Small intestine (tissue), 7 donors: ENCODE measurements around the gene CACNA2D3. TPM values are rescaled to one million over a fixed set of nuclear protein-coding genes. Genes with fewer than 3 reads are reported as not detected.

Source experiments
- DNase-seq, 2 donors: peaks; one replicate each; pipeline versions ENCODE4 v3.0.0 to v3.0.0-alpha.2; 2013
- FAIRE-seq: peaks from 2 replicates; lab custom pipeline; 2012; peaks lifted over from hg19 to GRCh38; lab: Jason Lieb, UNC
- H3K27ac ChIP-seq, 3 donors: one replicate each; pipeline ENCODE4 v1.5.1; 2013; ENCODE audit warnings: low read length in 2 of 3, mild to moderate bottlenecking in 2 of 3, control low read depth in 1 of 3, inconsistent platforms in 1 of 3, low read depth in 1 of 3, moderate library complexity in 1 of 3
- H3K27me3 ChIP-seq, 3 donors: one replicate each; pipeline ENCODE4 v1.6.1; 2013; ENCODE audit warnings: low read length in 3 of 3, inconsistent platforms in 1 of 3; ENCODE audit not compliant: control insufficient read depth in 3 of 3, insufficient read depth in 3 of 3
- H3K36me3 ChIP-seq, 3 donors: one replicate each; pipeline ENCODE4 v1.6.1; 2013; ENCODE audit warnings: low read length in 3 of 3, inconsistent platforms in 1 of 3, low read depth in 1 of 3, mild to moderate bottlenecking in 1 of 3, moderate library complexity in 1 of 3; ENCODE audit not compliant: control insufficient read depth in 3 of 3, insufficient read depth in 2 of 3
- H3K4me1 ChIP-seq, 3 donors: one replicate each; pipeline ENCODE4 v1.6.1; 2013; ENCODE audit warnings: low read length in 2 of 3, inconsistent platforms in 1 of 3, low read depth in 1 of 3, mild to moderate bottlenecking in 1 of 3, moderate library complexity in 1 of 3; ENCODE audit not compliant: control insufficient read depth in 3 of 3, insufficient read depth in 2 of 3
- H3K4me3 ChIP-seq, 3 donors: one replicate each; pipeline ENCODE4 v1.5.1; 2013; ENCODE audit warnings: low read length in 3 of 3, control low read depth in 1 of 3, inconsistent platforms in 1 of 3, low read depth in 1 of 3, mild to moderate bottlenecking in 1 of 3, moderate library complexity in 1 of 3
- H3K9me3 ChIP-seq, 2 donors: one replicate each; pipeline ENCODE4 v1.6.1; 2013; ENCODE audit warnings: low read depth in 1 of 2, low read length in 1 of 2; ENCODE audit not compliant: control insufficient read depth in 2 of 2, insufficient read depth in 1 of 2
- WGBS, 3 donors: extraction: QIAGEN DNeasy Blood & Tissue Kit; methylation state at CpG; one replicate each; pipeline ENCODE4 v1.1.7; 2013; 5-methylcytosine and 5-hydroxymethylcytosine counted together
- polyA plus RNA-seq, 4 donors: library from polyadenylated mRNA; stranded (reverse) in 3 of 4; unstranded in 1 of 4; fragments of 200-250 nt in 3 of 4; fragments of 120-200 nt in 1 of 4; gene quantifications; one replicate each; pipeline versions ENCODE4 v1.2.1 to v1.2.3, GENCODE V29; 2013
- donor health status: healthy with polysubstance abuse.
- donor health status: control.
- donor health status: control.
- donor health status: Bipolar disorder and iron deficiency.
- donor health status: healthy.

The CACNA2D3 gene
- polyA plus RNA-seq, 4 donors: 0.27 to 0.61 TPM; not detected in 2

GRCh38 chr3:54713455-54713854, 591.1 kb downstream of the CACNA2D3 start:
- Histone ChIP-seq H3K4me3 (no peak overlapping the region), H3K27ac (no peak overlapping the region), H3K9me3 (no peaks in the 10 kb centered on the region), H3K4me1 (peaks cover 0 to 4% (median 2%) of the 10 kb centered on the region in 3 donors), H3K36me3 (no peaks in the 10 kb centered on the region), H3K27me3 (no peaks in the 10 kb centered on the region)
- no peak for FAIRE-seq
- no peak for DNase-seq
- 47 to 86% (median 71%) methylated on average over 3 of the region's 3 CpGs for WGBS, 3 donors

- no peak overlapping the region for H3K27ac ChIP-seq
- H3K36me3 ChIP-seq: no peaks in the 10 kb centered on the region
- 80 to 89% (median 81%) methylated on average over 5 of the region's 5 CpGs for WGBS, 3 donors
- DNase-seq (no peak), FAIRE-seq (no peak)
- H3K27me3 ChIP-seq: no peaks in the 10 kb centered on the region
- no peak overlapping the region for H3K4me3 ChIP-seq
- no peaks in the 10 kb centered on the region for H3K9me3 ChIP-seq
- H3K4me1 ChIP-seq: peaks cover 0 to 4% (median 2%) of the 10 kb centered on the region in 3 donors
These were observed 591.7 kb downstream of the CACNA2D3 start for GRCh38 chr3:54714035-54714434.

- Histone ChIP-seq H3K36me3 (no peaks in the 10 kb centered on the region), H3K27me3 (no peaks in the 10 kb centered on the region), H3K9me3 (no peaks in the 10 kb centered on the region), H3K4me3 (no peak overlapping the region), H3K27ac (no peak overlapping the region), H3K4me1 (no peaks in the 10 kb centered on the region)
- DNase-seq: no peak
- FAIRE-seq: no peak
- 93 to 97% (median 94%) methylated on average over 18 of the region's 18 CpGs for WGBS, 3 donors
These were observed 595.2 kb downstream of the CACNA2D3 start for GRCh38 chr3:54717506-54717905.

- Histone ChIP-seq H3K9me3 (no peaks in the 10 kb centered on the region), H3K27me3 (no peaks in the 10 kb centered on the region), H3K4me3 (no peak overlapping the region), H3K4me1 (no peaks in the 10 kb centered on the region), H3K27ac (no peak overlapping the region), H3K36me3 (no peaks in the 10 kb centered on the region)
- 84 to 93% (median 86%) methylated on average over 1 of the region's 1 CpG for WGBS, 3 donors
- FAIRE-seq (no peak), DNase-seq (no peak)
These were observed 597.6 kb downstream of the CACNA2D3 start for GRCh38 chr3:54719914-54720313.

- Histone ChIP-seq H3K36me3 (no peaks in the 10 kb centered on the region), H3K9me3 (no peaks in the 10 kb centered on the region), H3K4me1 (no peaks in the 10 kb centered on the region), H3K27me3 (no peaks in the 10 kb centered on the region), H3K27ac (no peak overlapping the region), H3K4me3 (no peak overlapping the region)
- no peak for FAIRE-seq
- 81 to 86% (median 84%) methylated on average over 1 of the region's 1 CpG for WGBS, 3 donors
- no peak for DNase-seq
These were observed 598.3 kb downstream of the CACNA2D3 start for GRCh38 chr3:54720604-54721003.

GRCh38 chr3:54731732-54732445, 609.5 kb downstream of the CACNA2D3 start:
- DNase-seq: no peak
- H3K36me3 ChIP-seq: no peaks in the 10 kb centered on the region
- 71 to 87% (median 83%) methylated on average over 10 of the region's 10 CpGs for WGBS, 3 donors
- no peak overlapping the region for H3K4me3 ChIP-seq
- peaks cover 0 to 2% of the 10 kb centered on the region in 2 donors for H3K9me3 ChIP-seq
- FAIRE-seq: no peak
- H3K27me3 ChIP-seq: no peaks in the 10 kb centered on the region
- no peak overlapping the region for H3K27ac ChIP-seq
- H3K4me1 ChIP-seq: no peaks in the 10 kb centered on the region

GRCh38 chr3:54733106-54734006, 611.0 kb downstream of the CACNA2D3 start:
- no peak for FAIRE-seq

GRCh38 chr3:54736459-54736858, 614.1 kb downstream of the CACNA2D3 start:
- Histone ChIP-seq H3K4me1 (no peaks in the 10 kb centered on the region), H3K9me3 (no peaks in the 10 kb centered on the region), H3K27ac (no peak overlapping the region), H3K27me3 (no peaks in the 10 kb centered on the region), H3K4me3 (no peak overlapping the region), H3K36me3 (no peaks in the 10 kb centered on the region)
- WGBS, 3 donors: 15 to 65% (median 48%) methylated on average over 1 of the region's 1 CpG
- peak in 1 of 2 donors; percentile 30 for DNase-seq
- FAIRE-seq: no peak

More at GRCh38 chr3:54733106-54734006, 611.0 kb downstream of the CACNA2D3 start:
- Histone ChIP-seq H3K4me1 (no peaks in the 10 kb centered on the region), H3K9me3 (no peaks in the 10 kb centered on the region), H3K27ac (no peak overlapping the region), H3K27me3 (no peaks in the 10 kb centered on the region), H3K4me3 (no peak overlapping the region), H3K36me3 (no peaks in the 10 kb centered on the region)
- DNase-seq: no peak
- WGBS, 3 donors: 19 to 57% (median 33%) methylated on average over 11 of the region's 11 CpGs
